NCI-H2227 (cell line): Measurements from ENCODE around the gene FOSL1.
"Not testable (repeated sequence)": the region's sequence is repeated elsewhere in the genome, so short reads cannot be mapped to it uniquely, and the experiment has no call there.

Experiments used
- DNase-seq: peaks from one replicate; lab custom pipeline; 2025; ENCODE audit not compliant: unreplicated experiment; lab: John Stamatoyannopoulos, UW

The FOSL1 gene

DNA sequence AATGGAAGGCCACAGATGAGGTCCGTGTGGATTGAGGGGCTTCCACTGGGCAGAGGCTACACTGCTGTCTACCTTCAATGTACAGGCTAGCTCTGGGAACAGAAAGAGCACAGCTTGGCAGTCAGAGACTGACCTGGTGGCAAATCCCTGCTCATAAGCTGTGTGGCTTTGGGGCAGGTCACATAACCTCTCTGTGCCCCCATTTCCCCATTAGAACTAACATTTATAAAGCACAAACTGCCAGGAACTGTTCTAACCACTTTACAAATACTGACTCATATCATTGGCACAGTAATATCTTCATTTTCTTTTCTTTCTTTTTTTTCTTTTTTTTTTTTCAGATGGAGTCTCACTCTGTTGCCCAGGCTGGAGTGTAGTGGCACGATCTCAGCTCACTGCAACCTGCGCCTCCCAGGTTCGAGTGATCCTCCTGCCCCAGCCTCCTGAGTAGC lies 3.1 kb downstream of the FOSL1 start:
- DNase-seq = no peak

DNA sequence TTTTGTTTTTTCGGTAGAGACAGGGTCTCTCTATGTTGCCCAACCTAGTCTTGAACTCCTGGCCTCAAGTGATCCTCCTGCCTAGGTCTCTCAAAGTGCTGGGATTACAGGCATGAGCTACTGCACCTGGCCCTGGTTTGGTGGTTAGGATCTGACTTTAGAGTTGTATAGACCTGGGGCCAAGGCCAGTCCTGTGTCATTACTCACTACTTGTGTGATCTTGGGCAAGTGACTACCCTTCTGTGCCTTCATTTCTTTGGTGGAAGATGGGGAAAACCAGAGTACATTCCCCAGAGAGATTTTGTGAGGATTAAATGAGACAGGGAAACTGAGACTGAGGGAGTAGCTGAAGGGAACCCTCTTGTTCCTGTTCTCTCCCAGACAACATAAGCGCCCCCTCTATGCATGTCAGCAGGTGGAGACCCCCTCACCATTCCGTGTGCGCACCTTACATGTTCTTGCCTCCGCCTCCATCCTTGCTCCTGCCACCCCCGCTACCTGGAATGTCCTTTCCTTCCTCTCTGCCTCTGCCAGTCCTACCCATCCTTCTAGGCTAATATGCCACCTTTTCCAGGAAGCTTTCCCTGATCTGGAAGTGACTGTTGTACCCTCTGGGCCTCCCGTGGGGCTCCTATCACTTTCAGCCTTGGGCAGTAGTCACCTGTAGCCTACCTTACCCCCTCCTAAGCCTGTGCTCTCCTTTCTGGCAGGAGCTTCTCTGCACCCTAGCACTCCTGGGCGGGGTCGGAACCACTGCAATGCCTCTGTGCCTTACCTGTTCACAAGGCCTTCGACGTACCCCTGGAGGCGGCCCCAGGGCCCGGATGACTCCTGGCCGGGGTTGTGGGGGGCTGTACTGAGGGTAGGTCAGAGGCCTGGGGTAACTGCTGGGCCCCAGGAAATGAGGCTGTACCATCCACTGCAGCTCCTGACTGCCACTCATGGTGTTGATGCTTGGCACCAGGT lies 3.9 kb downstream of the FOSL1 start:
- DNase-seq = no peak

DNA sequence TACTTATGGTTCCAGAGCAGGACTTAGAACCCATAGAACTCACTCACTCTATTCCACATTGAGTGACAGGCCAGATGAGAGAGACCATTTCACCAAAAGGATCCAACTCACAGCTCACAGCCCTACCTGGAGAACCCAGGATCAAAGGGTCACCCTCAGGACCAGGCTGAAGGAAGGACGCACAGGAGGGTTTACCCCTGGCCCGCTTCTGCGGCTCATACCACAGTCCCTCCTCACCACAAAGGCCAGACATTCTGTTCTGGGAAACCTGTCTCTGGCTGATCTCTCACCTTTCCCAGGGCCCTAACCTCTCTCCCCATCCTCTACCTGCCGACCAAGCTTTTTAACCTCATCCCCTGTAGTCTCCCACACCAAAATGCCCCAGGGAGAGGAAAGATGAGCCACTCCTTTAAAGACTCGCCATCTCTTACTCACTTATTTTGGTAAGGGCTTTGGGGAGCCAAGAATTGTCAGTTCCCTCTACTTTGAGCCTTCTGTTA lies 4.7 kb downstream of the FOSL1 start:
- DNase-seq = no peak

GRCh38 chr11:65894034-65894591 lies 6.1 kb downstream of the FOSL1 start:
- no peak for DNase-seq

GRCh38 chr11:65892661-65893317 lies 7.4 kb downstream of the FOSL1 start:
- DNase-seq = no peak

DNA sequence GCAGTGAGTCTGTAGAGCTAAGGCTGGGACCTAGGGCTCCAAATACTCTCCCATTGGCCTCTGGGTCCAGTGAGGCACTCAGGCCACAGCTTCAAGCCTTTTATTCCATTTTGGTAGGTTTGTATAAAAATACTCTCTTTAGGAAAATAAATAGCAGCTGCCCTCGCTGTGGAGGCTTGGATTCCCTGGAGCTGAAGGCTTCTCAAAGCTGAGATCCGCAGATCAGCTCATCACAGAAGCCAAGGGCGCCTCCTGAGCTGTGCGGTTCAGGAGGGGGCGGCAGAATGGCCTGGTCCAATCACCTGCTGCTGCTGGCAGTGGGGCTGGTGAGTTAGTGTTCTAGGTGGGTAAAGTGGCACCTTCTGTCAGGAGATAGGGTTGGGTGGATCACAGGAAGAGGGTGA lies 8.0 kb downstream of the FOSL1 start:
- DNase-seq = not testable (repeated sequence)

DNA sequence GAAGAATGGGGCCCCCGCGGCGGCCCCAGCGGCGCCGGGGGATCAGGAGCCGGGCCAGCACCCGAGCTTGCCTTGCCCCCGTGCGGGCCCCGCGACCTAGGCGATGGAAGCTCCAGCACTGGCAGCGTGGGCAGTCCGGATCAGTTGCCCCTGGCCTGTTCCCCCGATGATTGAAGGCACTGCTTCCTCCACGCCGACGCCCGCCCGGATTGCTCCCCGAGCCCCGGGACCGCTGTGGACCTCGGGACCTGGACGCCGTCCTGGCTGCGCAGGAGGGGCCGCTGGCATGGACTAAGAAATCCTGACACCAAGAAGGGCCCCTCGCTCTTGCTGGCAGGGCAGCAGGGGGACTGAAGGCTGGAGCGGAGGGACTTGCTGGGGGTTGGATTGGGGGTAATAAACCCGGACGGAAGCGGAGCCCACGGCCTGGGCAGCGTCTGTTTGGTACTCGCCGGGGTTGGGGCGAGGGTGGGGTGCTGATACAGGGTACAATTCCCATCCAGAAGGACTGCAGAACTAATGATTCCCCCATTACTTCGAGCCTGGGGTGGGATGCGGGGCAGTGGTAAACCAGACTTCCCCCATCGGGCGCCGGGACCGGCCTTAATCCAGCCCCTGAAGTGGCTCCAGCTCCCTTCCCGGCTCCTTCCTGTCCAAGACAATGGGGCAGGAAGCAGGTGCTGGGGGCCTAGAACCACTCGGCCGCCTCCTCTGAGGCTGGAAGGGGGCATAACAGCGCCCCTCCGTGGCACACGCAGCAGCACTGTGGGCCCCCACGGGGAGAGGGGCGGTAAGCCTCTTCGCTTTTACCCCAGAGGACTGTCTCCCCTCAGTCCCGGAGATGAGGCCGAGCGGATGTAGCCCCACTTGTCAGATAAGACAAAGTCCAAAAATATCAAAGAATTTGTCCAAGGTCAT lies 8.7 kb downstream of the FOSL1 start:
- peak; percentile 26 for DNase-seq

- peak; percentile 98 for DNase-seq
Measured at GRCh38 chr11:65890324-65891218, 9.6 kb downstream of the FOSL1 start, which contains the start of gene CCDC85B. TSS of gene CCDC85B (plus strand) at chr11:65890673. CDS start at chr11:65890784, 111 bp downstream.

DNA sequence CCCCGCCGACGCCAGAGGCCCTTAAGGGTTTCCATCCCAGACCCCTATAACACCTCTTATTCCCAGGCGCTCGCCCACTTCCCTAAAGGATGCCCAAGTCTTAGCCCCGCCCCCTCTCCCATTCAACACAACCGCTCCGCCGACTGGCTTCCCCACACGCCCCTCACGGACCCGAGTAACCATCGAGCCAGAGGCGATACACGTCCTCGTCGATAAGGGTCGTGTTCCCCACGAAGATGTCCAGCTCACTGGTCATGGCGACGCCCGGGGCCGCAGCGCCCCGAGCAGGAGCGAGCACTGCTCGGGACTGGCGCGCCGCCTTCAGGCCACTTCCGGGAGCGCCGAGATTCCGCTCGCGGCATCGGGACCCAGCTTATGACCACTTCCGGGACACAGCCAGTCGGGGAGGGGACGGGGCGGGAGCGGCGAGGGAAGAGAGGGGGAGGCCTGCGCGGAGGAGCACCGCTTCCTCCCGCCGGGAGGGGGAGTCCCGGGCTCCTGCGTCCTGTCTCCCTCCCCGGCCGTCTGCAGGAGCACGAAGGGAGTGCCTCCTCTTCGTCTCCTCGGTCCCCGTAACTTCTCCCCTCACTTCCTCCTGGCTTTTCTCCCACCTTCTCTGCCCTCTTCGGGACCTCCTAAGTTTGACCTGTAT lies 11.9 kb downstream of the FOSL1 start, which contains the start of gene FIBP:
TSS of gene FIBP (minus strand) at position 309 of the 652 bp plus-strand sequence. CDS start at position 256, 53 bp downstream.
- peak; percentile 97 for DNase-seq

GRCh38 chr11:65887723-65888162 lies 12.4 kb downstream of the FOSL1 start:
- no peak for DNase-seq

- DNase-seq = no peak
Measured at GRCh38 chr11:65886826-65887722, 13.1 kb downstream of the FOSL1 start.

- DNase-seq = no peak
Measured at GRCh38 chr11:65885808-65886536, 14.2 kb downstream of the FOSL1 start.

- no peak for DNase-seq
Measured at GRCh38 chr11:65885231-65885630, 15.0 kb downstream of the FOSL1 start.

- peak; percentile 87 for DNase-seq
Measured at GRCh38 chr11:65884716-65885092, 15.5 kb downstream of the FOSL1 start.

- no peak for DNase-seq
Measured at GRCh38 chr11:65883786-65884715, 16.1 kb downstream of the FOSL1 start.
